Chondrocyte (in vitro differentiated cells): Measurements from ENCODE around the gene SCO2. TPM values are rescaled to one million over a fixed set of nuclear protein-coding genes. Genes with fewer than 3 reads are reported as not detected.

Source experiments
- DNase-seq: peaks from one replicate; pipeline ENCODE4 v3.0.0; 2021; ENCODE audit warnings: mixed read lengths, low spot score
- H3K27ac Mint-ChIP-seq: one replicate; pipeline ENCODE4 v1.8.0; 2021; ENCODE audit warnings: mild to moderate bottlenecking, moderate library complexity, mixed read lengths; ENCODE audit not compliant: unreplicated experiment
- H3K27me3 Mint-ChIP-seq: 2 replicates; pipeline ENCODE4 v1.8.0; 2021; ENCODE audit warnings: low read depth, mixed read lengths
- H3K36me3 Mint-ChIP-seq: 2 replicates; pipeline ENCODE4 v1.8.0; 2021; ENCODE audit warnings: low read depth, mixed read lengths
- H3K4me1 Mint-ChIP-seq: 2 replicates; pipeline ENCODE4 v1.8.0; 2021; ENCODE audit warnings: low read depth, mild to moderate bottlenecking, mixed read lengths
- H3K4me3 Mint-ChIP-seq: one replicate; pipeline ENCODE4 v1.8.0; 2021; ENCODE audit warnings: mild to moderate bottlenecking, moderate library complexity, mixed read lengths; ENCODE audit not compliant: unreplicated experiment
- H3K9me3 Mint-ChIP-seq: 2 replicates; pipeline ENCODE4 v1.8.0; 2021; ENCODE audit warnings: low read depth, mixed read lengths
- CTCF ChIP-seq: fragments of 200-600 bp; sonication (generic); IDR thresholded peaks from 2 replicates; pipeline ENCODE4 v1.5.0; 2021; ENCODE audit warnings: antibody characterized with exemption, mild to moderate bottlenecking, moderate library complexity
- total RNA-seq: library from RNA; stranded (reverse); gene quantifications from 3 replicates; pipeline ENCODE4 v1.2.1, GENCODE V29; 2021

SCO2 gene
- total RNA-seq, 1 donor from 2014 or later = 5.4 TPM

GRCh38 chr22:50561401-50562358 lies 36.3 kb upstream of the SCO2 start:
- Mint-ChIP-seq H3K36me3 (no peaks in the 10 kb centered on the region), H3K27ac (no peak overlapping the region), H3K4me3 (peak overlapping the region; percentile 61), H3K9me3 (no peaks in the 10 kb centered on the region), H3K4me1 (peaks cover 16% of the 10 kb centered on the region), H3K27me3 (peaks cover 10% of the 10 kb centered on the region)
- no peak for DNase-seq
- TF ChIP-seq CTCF = no peak

GRCh38 chr22:50560034-50560433 lies 34.6 kb upstream of the SCO2 start:
- H3K27ac Mint-ChIP-seq = no peak overlapping the region
- DNase-seq = no peak
- H3K9me3 Mint-ChIP-seq = no peaks in the 10 kb centered on the region
- no peak for TF ChIP-seq CTCF
- peaks cover 16% of the 10 kb centered on the region for H3K4me1 Mint-ChIP-seq
- peaks cover 20% of the 10 kb centered on the region for H3K27me3 Mint-ChIP-seq
- H3K36me3 Mint-ChIP-seq = no peaks in the 10 kb centered on the region
- H3K4me3 Mint-ChIP-seq = no peak overlapping the region

GRCh38 chr22:50556703-50557102 lies 31.3 kb upstream of the SCO2 start:
- no peak for DNase-seq
- H3K27ac Mint-ChIP-seq = no peak overlapping the region
- no peaks in the 10 kb centered on the region for H3K36me3 Mint-ChIP-seq
- H3K27me3 Mint-ChIP-seq = peaks cover 20% of the 10 kb centered on the region
- peaks cover 3% of the 10 kb centered on the region for H3K4me1 Mint-ChIP-seq
- TF ChIP-seq CTCF = no peak
- H3K9me3 Mint-ChIP-seq = no peaks in the 10 kb centered on the region
- H3K4me3 Mint-ChIP-seq = no peak overlapping the region

- Mint-ChIP-seq H3K27ac (no peak overlapping the region), H3K27me3 (peaks cover 10% of the 10 kb centered on the region), H3K9me3 (no peaks in the 10 kb centered on the region), H3K4me3 (no peak overlapping the region), H3K36me3 (peaks cover 2% of the 10 kb centered on the region), H3K4me1 (no peaks in the 10 kb centered on the region)
- no peak for DNase-seq
- no peak for TF ChIP-seq CTCF
Observed at GRCh38 chr22:50553310-50553709, 27.9 kb upstream of the SCO2 start.

- H3K4me3 Mint-ChIP-seq = no peak overlapping the region
- peaks cover under 1% of the 10 kb centered on the region for H3K4me1 Mint-ChIP-seq
- H3K27me3 Mint-ChIP-seq = peaks cover 10% of the 10 kb centered on the region
- no peak for TF ChIP-seq CTCF
- no peak overlapping the region for H3K27ac Mint-ChIP-seq
- DNase-seq = no peak
- peaks cover 2% of the 10 kb centered on the region for H3K36me3 Mint-ChIP-seq
- H3K9me3 Mint-ChIP-seq = no peaks in the 10 kb centered on the region
Observed at GRCh38 chr22:50551160-50551752, 25.9 kb upstream of the SCO2 start.
